Stimulated activated CD4-positive, alpha-beta T cell treated with anti-CD3 and anti-CD28 coated beads, TNF-alpha, amount 100 ng/mL, for 24 hours (primary cell): ENCODE results near the gene SLC6A13.

ENCODE experiments used
- DNase-seq, 3 experiments: peaks; one replicate each; pipeline ENCODE4 v3.0.0-alpha.2; 2020; ENCODE audit warnings: low read depth in 3 of 3

The SLC6A13 gene

GRCh38 chr12:214003-214741, 48.5 kb downstream of the SLC6A13 start, which contains the start of gene SLC6A12:
Gene SLC6A12, minus strand, starts transcription at chr12:214157. Its CDS starts 4,171 bp downstream, at chr12:209986.
- no peak for DNase-seq

DNA sequence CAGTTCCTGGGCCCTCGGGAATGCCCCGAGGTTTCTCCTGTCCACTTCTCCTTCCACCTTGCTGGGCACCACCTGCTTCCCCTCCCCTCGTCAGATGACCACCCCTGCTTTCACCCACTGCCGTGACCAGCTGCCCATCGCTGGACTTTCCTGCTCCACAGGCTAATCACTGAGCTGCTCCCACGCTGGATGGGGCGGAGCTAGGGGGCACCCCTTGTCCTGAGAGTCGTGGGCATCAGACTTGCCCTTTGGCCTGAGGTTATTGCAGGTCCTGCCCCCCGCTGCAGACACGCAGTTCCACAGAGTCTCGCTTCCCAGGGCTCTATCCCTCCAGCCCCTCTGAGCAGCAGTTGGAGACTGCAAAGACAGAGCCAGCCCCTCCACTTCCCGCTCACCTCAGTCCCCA, 49.1 kb downstream of the SLC6A13 start:
- DNase-seq: no peak

DNA sequence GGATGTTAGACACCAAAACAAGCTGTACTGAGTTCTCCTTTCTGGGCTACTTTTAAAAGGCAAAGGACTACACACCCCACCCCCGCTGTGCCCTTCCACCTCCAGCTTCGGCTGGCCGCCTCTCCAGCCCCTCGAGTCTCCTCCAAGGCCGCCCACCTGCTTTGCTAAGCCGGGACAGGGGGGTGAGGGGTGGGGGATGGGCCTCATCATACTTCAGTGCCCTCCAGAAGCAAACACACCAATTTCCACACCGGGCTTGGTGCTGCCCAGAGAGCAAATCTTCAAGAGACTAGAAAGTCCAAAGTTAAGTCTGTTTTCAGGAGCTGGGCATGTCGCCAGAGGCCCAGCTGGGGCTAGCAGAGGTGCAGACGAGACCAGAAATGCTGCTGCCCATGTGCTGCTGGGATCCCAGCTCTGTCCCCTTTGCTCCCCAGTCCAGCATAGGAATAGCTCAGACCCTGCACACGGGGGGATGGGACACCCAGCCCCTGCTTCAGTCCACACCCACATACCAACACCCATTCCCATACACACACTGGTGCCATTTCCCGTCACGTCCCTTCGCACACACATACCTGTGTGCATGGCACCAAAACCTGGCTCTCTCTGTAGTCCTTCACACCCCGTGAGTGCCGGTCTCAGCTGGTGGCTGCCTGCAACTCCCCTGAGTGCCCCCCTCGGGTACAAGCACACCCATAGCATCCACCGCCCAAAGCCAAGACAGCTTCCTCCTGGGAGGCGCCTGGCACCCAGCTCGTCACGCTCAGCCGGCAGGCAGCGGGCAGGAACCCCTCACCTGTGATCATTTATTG, 49.7 kb downstream of the SLC6A13 start:
- DNase-seq: no peak

DNA sequence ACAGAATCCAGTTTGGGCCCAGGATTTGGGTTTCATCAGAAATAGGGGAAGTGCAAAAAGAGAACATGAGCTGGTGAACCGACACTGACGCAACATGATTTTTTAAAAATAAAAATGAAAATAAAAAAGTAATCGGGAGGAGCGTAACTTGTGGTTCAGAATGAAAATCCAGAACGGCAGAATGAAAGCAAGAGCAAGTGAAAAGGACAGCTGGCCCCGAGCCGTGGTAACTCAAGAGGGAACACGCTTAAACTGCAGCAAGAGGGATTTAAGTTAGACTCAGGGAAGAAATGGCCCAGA, 50.3 kb downstream of the SLC6A13 start:
- no peak for DNase-seq

DNA sequence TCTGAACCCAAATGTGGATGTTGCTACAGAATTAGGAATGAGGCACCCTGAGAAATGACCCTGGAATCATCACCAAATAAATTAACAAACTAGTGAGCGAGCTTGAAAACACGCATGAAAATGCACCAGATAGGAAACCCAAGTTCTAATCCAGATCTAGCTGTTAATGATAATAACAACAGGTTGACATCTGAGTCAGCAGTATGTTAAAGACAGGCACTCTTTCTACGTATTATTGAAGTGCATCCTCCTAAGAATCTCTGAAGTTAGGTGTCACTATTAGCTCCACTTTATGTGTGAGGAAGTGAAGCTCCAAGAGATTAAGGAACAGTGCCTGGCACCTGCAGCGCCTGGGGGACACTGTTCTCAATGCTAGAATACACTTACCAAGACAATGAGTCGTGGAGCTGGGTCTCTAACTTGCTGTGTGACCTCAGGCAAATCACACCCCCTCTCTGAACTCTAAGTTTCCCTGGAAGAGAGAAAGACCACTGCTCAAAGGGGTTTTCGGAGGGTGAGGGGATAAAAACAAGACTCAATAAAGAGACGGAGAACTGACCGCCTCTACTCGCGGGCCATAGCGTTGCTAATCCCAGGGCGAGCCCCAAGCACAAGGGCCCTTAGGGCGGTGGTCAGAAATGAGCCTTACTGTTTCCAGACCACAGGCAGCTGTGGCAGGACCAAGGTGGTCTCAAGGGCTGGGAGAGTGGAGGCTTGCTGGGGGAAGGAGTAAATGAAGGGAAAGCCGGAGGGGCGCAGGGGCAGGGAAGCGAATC, 50.8 kb downstream of the SLC6A13 start:
- DNase-seq: no peak

- DNase-seq: no peak
These were observed 51.5 kb downstream of the SLC6A13 start for GRCh38 chr12:211142-211465.

DNA sequence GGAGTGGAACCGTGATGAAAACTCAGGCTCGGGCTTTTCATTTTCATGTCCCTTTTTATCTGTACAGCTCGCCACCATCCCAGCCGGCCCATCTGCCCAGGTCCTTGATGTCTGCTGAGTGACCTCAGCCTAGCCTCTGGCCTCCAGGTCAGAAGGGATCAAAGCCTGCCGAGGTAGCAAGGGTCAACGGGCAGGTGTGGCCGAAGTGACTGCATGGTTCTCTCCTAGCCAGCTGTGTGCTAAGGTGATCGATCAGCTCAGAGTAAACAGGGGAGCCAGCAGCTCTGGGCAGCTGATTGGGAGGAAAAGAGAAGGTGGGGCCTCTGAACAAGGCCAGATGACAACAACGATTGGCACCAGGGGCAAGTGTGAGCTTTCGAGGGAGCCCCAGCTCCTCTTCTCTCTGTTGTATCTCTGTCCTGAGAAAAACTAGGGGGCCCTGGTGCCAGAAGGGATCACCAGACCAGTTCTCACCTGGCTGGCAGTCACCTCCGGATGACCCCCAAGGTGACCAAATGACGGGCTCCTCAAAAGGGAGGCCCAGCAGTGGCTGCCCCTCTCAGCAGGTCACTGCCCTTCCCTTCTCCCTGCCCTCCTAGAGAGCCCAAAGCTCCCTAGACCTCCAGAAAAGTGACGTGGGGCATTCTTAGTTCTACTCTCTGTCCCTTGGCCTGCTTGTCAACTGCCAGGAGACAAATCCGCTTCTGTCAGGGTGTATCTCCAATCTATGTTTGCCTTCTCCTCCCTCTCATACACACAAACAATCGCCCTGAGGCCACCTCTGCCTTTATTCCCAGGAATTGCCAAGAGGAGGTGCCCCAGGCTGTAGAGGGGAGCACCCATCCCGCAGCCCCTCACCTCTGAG, 52.1 kb downstream of the SLC6A13 start:
- no peak for DNase-seq

GRCh38 chr12:209851-210250, 52.8 kb downstream of the SLC6A13 start:
- DNase-seq: no peak

DNA sequence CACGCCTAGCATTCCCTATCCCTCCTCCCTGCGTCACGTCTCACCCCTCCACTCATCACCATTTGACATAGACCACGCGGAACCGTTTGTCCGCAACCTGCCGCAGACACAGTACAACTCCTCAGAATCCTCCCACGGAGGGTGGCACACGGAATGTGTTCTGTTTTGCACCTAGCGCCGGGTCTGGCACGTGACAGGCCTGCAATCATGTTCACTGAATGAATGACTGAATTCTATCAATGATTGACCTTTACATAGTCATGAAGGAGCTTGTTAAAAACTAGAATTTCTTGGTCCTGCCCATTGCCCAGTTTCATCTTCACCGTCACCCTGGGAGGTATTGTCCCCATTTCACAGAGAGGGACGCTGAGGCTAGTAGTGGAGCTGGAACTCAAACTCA, 53.4 kb downstream of the SLC6A13 start:
- DNase-seq: no peak

- DNase-seq: no peak
These were observed 53.8 kb downstream of the SLC6A13 start for GRCh38 chr12:208813-209212.

- no peak for DNase-seq
These were observed 54.8 kb downstream of the SLC6A13 start for GRCh38 chr12:207804-208203.

- no peak for DNase-seq
These were observed 55.7 kb downstream of the SLC6A13 start for GRCh38 chr12:206746-207440.

- DNase-seq: no peak
These were observed 57.6 kb downstream of the SLC6A13 start for GRCh38 chr12:205026-205425.

- DNase-seq: no peak
These were observed 58.4 kb downstream of the SLC6A13 start for GRCh38 chr12:204261-204678.

DNA sequence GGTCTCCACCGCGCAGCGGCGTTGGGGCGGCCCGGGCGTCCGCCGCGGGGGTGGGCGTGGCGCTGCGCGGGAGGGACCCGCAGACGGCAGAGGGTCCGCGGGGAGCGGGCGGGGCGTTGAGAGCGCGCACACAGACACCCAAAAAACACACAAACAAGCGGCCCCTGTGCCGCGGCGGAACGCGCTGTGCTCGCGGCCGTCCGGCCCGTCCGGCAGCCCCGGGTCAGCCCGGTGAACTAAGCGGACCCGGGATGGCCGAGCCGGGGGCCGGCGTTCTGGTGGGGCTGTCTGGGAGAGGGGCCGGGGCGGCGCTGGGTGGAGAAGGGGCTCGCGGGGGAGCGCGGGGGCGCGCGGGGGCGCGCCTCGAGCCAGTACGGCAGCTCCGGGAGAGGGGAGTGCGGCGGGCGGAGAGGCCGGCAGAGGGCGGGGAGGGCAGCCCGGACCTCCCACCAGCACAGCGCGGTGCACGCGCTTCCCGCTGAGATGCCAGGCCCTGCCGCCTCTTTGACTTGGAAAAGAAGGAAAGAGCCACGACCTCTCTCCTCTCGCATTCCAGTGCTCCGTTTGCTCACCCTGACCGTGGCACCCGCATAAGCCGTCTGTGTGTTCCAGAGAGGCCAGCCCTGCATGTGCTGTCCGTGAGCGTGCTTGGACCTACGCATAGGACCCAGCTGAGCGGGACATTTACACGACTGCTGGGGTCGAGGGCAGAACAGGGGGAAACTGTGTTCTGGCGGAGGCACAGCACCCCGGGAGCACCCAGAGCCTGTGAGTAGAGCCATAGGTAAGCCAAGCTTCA, 59.0 kb downstream of the SLC6A13 start:
- no peak for DNase-seq

GRCh38 chr12:203074-203461, 59.6 kb downstream of the SLC6A13 start:
- DNase-seq: no peak

DNA sequence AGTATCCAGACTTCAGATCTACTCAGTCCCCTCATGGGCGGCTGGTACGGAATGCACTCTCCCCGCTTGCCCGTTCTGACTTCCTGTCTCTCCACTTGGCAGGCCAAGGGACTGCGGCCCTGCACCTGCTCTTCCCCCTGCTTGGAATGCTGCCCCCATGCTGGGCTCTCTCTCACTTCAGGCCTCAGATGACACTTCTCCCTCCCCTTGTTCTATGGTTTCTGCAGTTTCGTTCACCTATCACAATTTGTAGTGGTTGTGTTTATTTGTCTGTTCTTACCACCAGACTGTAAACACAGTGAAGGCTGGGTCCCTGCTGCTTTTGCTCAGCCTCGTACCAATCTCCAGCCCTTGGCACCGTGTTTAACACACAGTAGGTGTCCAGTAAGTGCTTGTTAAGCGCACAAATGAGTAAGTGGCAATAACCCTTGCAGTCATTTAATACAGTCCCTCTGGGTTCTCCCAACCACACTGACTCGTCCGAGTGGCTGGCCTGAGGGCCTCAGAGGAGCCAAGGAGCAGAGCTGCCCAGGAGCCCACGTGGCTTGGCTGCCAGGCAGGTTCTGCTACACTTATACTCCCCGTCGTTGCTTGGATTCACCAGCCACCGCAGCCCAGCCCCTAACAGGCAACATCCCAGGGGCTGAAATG, 60.4 kb downstream of the SLC6A13 start:
- DNase-seq: no peak

- DNase-seq: no peak
These were observed 61.3 kb downstream of the SLC6A13 start for GRCh38 chr12:201361-201760.

- DNase-seq: no peak
These were observed 63.9 kb downstream of the SLC6A13 start for GRCh38 chr12:198705-199104.
